Cardiac muscle cell (in vitro differentiated cells and primary cell): Measurements from ENCODE around the gene NISCH. TPM values are rescaled to one million over a fixed set of nuclear protein-coding genes. Genes with fewer than 3 reads are reported as not detected.
A peak's percentile ranks its signal among the peaks of the same experiment; 100 is the strongest.

Experiments used
- DNase-seq, 2 donors: peaks; one replicate each; pipeline versions ENCODE4 v3.0.0 to v3.0.0-alpha.2; 2010 to 2017; ENCODE audit warnings: low read depth in 1 of 2, low spot score in 1 of 2
- H3K27ac ChIP-seq: fragments of 200-600 bp; sonication (generic); 2 replicates; pipeline ENCODE4 v1.5.1; 2016
- H3K27me3 ChIP-seq: fragments of 200-600 bp; sonication (generic); 2 replicates; pipeline ENCODE4 v1.6.0; 2016; ENCODE audit warnings: control low read depth
- H3K36me3 ChIP-seq: fragments of 200-600 bp; sonication (generic); 2 replicates; pipeline ENCODE4 v1.5.1; 2016; ENCODE audit warnings: control low read depth
- H3K4me1 ChIP-seq: fragments of 200-600 bp; sonication (generic); 2 replicates; pipeline ENCODE4 v1.8.1; 2017; ENCODE audit warnings: low read depth, mild to moderate bottlenecking, mixed run types
- H3K4me3 ChIP-seq: fragments of 200-600 bp; sonication (generic); 2 replicates; pipeline ENCODE4 v1.5.1; 2016; ENCODE audit warnings: mild to moderate bottlenecking
- H3K9me3 ChIP-seq: fragments of 200-600 bp; sonication (generic); 2 replicates; pipeline ENCODE4 v1.5.1; 2017; ENCODE audit warnings: low read depth, mild to moderate bottlenecking, control low read depth
- CTCF ChIP-seq: IDR thresholded peaks from 2 replicates; pipeline ENCODE4 v1.5.1; 2012; ENCODE audit warnings: low read depth, mild to moderate bottlenecking, low read length
- polyA plus RNA-seq: library from polyadenylated mRNA; unstranded; fragments of >200 nt; fragmentation: Nextera tagmentation; extraction: Ambion mirVana; gene quantifications from 2 replicates; pipeline ENCODE4 v1.2.1, GENCODE V29; 2016
- total RNA-seq: library from RNA; depleted of rRNA; stranded (reverse); fragments of >200 nt; gene quantifications from 2 replicates; pipeline ENCODE4 v1.2.3, GENCODE V29; 2016

The NISCH gene
- total and polyA plus RNA-seq, 2 experiments from 2014 or later: 80.8 to 205 TPM

- H3K9me3 ChIP-seq: no peaks in the 10 kb centered on the region
- no peaks in the 10 kb centered on the region for H3K27me3 ChIP-seq
- no peak overlapping the region for H3K27ac ChIP-seq
- H3K36me3 ChIP-seq: no peaks in the 10 kb centered on the region
- no peak for DNase-seq
- H3K4me1 ChIP-seq: peaks cover 26% of the 10 kb centered on the region
- no peak for TF ChIP-seq CTCF
- H3K4me3 ChIP-seq: no peak overlapping the region
Observed at GRCh38 chr3:52535411-52536111, 80.2 kb downstream of the NISCH start.

GRCh38 chr3:52536112-52536368, 80.6 kb downstream of the NISCH start:
- H3K9me3 ChIP-seq: no peaks in the 10 kb centered on the region
- H3K36me3 ChIP-seq: no peaks in the 10 kb centered on the region
- H3K27me3 ChIP-seq: no peaks in the 10 kb centered on the region
- TF ChIP-seq CTCF: no peak
- peaks cover 26% of the 10 kb centered on the region for H3K4me1 ChIP-seq
- DNase-seq: no peak
- no peak overlapping the region for H3K27ac ChIP-seq
- no peak overlapping the region for H3K4me3 ChIP-seq

DNA sequence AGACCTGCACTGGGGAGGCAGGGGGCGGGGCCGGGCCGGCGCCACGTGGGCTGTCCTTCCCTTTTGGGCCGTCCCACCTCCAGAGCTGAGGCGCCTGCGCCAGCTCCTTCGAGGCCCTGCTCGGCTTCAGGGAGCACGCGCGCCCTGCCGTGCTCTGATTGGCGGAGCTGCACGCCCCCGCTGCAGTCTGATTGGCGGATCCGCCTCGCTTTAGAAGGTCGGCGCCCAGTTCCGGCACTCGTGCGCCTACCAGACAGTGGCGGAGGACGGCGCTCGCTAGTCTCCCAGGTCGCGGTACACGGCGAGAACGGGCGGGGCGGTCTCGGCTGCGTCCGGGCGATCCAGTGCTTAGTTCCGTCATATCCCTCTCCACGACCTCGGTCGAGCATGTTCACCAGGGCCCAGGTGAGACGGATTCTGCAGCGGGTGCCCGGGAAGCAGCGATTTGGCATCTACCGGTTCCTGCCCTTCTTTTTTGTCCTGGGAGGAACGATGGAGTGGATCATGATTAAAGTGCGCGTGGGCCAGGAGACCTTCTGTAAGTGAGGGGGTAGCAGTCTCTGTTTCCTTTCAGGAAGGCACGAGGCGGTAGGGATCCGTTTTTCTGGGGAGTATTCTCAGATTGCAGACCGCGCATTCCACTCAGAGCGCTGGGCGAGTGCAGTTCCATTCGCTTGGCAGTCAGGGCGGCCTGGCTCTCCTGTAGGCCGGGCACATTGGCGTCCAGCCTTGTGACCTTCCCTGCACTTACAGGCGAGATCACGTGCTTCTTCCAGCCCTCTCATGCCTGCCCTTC, 81.2 kb downstream of the NISCH start, which contains the start of gene UQCC5:
TSS of gene UQCC5 (plus strand) at position 237 of the 796 bp plus-strand sequence. CDS start at position 388, 151 bp downstream.
- Histone ChIP-seq H3K27me3 (no peaks in the 10 kb centered on the region), H3K36me3 (peaks cover 4% of the 10 kb centered on the region), H3K27ac (peak within 1 kb of the TSS; percentile 96), H3K9me3 (no peaks in the 10 kb centered on the region), H3K4me1 (peaks cover 26% of the 10 kb centered on the region), H3K4me3 (peak within 1 kb of the TSS; percentile 68)
- peak; percentile 99 for DNase-seq
- peak; percentile 7 for TF ChIP-seq CTCF

GRCh38 chr3:52537165-52537620, 81.8 kb downstream of the NISCH start:
- H3K27me3 ChIP-seq: no peaks in the 10 kb centered on the region
- no peak for TF ChIP-seq CTCF
- peaks cover 6% of the 10 kb centered on the region for H3K36me3 ChIP-seq
- no peak for DNase-seq
- H3K27ac ChIP-seq: peak overlapping the region; percentile 96
- H3K4me1 ChIP-seq: peaks cover 25% of the 10 kb centered on the region
- peak overlapping the region; percentile 68 for H3K4me3 ChIP-seq
- no peaks in the 10 kb centered on the region for H3K9me3 ChIP-seq

DNA sequence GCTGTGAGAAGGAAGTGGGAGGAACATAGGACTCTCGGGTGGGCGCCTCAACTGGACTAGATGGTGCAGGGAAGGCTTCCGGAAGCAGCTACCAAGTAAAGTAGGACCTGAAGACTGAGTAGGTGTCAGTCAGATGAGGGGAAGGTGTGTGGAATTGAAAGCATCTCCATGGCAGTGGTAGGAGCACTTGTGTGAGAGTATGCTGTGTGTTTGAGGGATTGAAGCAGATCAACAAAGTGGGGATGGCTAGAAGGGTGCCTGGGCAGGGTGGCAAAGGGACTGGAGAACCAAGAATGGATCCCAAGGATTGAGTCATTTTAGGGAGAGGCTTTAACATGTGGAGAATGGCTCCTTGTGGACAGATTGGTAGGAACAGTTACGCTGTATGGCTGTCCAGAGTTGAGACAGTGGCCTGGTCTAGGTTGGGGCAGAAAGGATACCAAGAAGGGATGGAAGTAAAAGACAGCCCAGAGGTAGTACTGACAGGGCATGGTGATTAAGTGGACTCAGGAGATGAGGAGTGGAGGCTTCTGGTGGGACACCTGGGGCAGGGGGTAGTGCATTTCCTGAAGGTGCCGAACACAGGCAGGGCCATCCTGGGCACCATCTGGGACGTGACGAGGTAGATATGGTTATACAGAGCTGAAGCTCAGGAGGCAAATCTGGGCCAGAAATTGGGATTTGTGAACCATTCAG, 82.5 kb downstream of the NISCH start:
- TF ChIP-seq CTCF: no peak
- peaks cover 6% of the 10 kb centered on the region for H3K36me3 ChIP-seq
- no peaks in the 10 kb centered on the region for H3K9me3 ChIP-seq
- H3K4me3 ChIP-seq: peak overlapping the region; percentile 68
- no peak for DNase-seq
- peaks cover 20% of the 10 kb centered on the region for H3K4me1 ChIP-seq
- H3K27me3 ChIP-seq: no peaks in the 10 kb centered on the region
- H3K27ac ChIP-seq: peak overlapping the region; percentile 96
